ENCODE measurements around the gene CSTB.
A peak's percentile ranks its signal among the peaks of the same experiment; 100 is the strongest.

Gene CSTB

DNA sequence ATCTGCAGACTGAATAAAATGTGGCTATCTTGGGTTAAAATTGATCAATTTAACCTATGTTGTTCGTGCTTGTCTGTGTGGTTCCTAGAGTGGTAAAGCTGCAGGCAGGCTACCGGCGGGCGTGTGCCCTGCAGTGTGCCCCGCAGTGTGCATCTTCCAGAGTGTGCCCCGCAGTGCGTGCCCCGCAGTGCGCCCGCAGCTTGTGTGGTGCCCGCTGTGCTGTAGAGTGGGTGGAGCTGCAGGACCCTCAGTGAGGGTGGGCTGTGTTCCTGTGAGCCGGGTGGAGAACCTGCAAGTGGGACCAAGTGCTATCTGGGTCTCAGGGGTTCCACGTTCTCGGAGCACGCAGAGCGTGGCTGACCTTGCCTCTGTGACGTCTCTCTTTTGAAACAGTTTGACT lies 24.0 kb upstream of the CSTB start:
- H3K4me3 ChIP-seq (ENCODE audit: low read depth, low read length), result peak overlapping the region; percentile 25
- no peak overlapping the region for H2BK120ac ChIP-seq (ENCODE audit: insufficient read depth, low read length, poor library complexity)
- no peaks in the 10 kb centered on the region for H3K4me1 ChIP-seq (ENCODE audit: control insufficient read depth in 1 of 2, insufficient read depth in 2 of 2, low read length in 2 of 2)
- no peaks in the 10 kb centered on the region for H3K79me1 ChIP-seq (ENCODE audit: low read length)
- H4K12ac ChIP-seq (ENCODE audit: low read depth, low read length), result no peak overlapping the region
- no peak overlapping the region for H3K4me2 ChIP-seq (ENCODE audit: low read length)
- H3K9ac ChIP-seq (ENCODE audit: low read length), result no peak overlapping the region
- no peak overlapping the region for H2AFZ ChIP-seq (ENCODE audit: insufficient read depth, low read length, poor library complexity)
- no peaks in the 10 kb centered on the region for H3K27me3 ChIP-seq (ENCODE audit: insufficient read depth, low read length)
- H3K18ac ChIP-seq (ENCODE audit: low read length), result no peak overlapping the region
- peaks cover 2% of the 10 kb centered on the region for H3K9me3 ChIP-seq (ENCODE audit: insufficient read depth, low read depth, low read length)
- no peak overlapping the region for H3K4ac ChIP-seq (ENCODE audit: low read depth, low read length)
- H3K79me2 ChIP-seq (ENCODE audit: control insufficient read depth, insufficient read depth, low read length, poor library complexity), result no peaks in the 10 kb centered on the region
- no peak overlapping the region for H3K23ac ChIP-seq (ENCODE audit: low read length)
- H2AK5ac ChIP-seq (ENCODE audit: low read length), result no peak overlapping the region
- no peak overlapping the region for H2BK12ac ChIP-seq (ENCODE audit: low read length)
- H2BK5ac ChIP-seq (ENCODE audit: low read depth, low read length, poor library complexity), result no peak overlapping the region
- no CpG with 5 or more reads among the region's 17 CpGs for WGBS (ENCODE audit: extremely low coverage, insufficient coverage, insufficient read length)
- H3K36me3 ChIP-seq (ENCODE audit: control insufficient read depth in 1 of 2, insufficient read depth in 2 of 2, low read length in 2 of 2), result peaks cover 87 to 91% of the 10 kb centered on the region in 2 experiments
- DNase-seq, result no peak
- H4K91ac ChIP-seq (ENCODE audit: low read depth, low read length), result no peak overlapping the region
- no peak overlapping the region for H3K27ac ChIP-seq (ENCODE audit: low read depth, low read length)
- no peak overlapping the region for H3K14ac ChIP-seq (ENCODE audit: low read length)
- no peak overlapping the region for H4K8ac ChIP-seq (ENCODE audit: low read depth, low read length)

DNA sequence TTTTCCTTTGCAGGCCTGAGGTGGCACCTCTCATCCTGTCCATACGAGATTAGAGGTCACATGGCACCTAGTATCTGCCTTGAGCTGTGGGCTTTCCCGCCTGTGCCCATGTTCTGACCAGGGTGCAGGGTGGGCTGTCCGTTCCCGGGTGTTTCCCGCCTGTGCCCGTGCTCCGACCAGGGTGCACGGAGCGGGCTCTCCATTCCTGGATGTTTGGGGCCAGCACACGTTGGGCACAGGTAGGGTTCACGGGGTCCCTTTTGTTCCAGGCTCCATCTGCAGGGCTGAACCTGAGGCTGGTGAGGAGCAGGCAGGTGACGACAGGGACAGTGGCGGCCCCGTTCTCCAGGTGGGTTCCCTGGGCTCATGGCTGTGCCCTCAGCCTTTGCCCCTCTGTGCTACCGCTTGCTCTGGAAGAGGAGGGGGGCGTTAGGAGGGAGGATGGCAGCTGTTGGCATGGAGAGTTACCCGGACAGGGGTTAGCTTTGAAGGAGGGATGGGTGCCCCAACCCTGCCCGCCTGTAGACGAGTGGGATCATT lies 23.3 kb upstream of the CSTB start:
- no peak for DNase-seq
- Histone ChIP-seq H3K23ac (ENCODE audit: low read length) (no peak overlapping the region), H2BK120ac (ENCODE audit: insufficient read depth, low read length, poor library complexity) (no peak overlapping the region), H2BK5ac (ENCODE audit: low read depth, low read length, poor library complexity) (no peak overlapping the region), H2BK12ac (ENCODE audit: low read length) (no peak overlapping the region), H3K14ac (ENCODE audit: low read length) (no peak overlapping the region), H3K79me2 (ENCODE audit: control insufficient read depth, insufficient read depth, low read length, poor library complexity) (no peaks in the 10 kb centered on the region), H3K18ac (ENCODE audit: low read length) (no peak overlapping the region), H4K91ac (ENCODE audit: low read depth, low read length) (no peak overlapping the region), H3K27ac (ENCODE audit: low read depth, low read length) (no peak overlapping the region), H3K79me1 (ENCODE audit: low read length) (no peaks in the 10 kb centered on the region), H4K8ac (ENCODE audit: low read depth, low read length) (no peak overlapping the region), H3K4ac (ENCODE audit: low read depth, low read length) (no peak overlapping the region), H3K9me3 (ENCODE audit: insufficient read depth, low read depth, low read length) (peaks cover 2% of the 10 kb centered on the region), H4K12ac (ENCODE audit: low read depth, low read length) (no peak overlapping the region), H3K9ac (ENCODE audit: low read length) (no peak overlapping the region), H3K4me1 (ENCODE audit: control insufficient read depth in 1 of 2, insufficient read depth in 2 of 2, low read length in 2 of 2) (no peaks in the 10 kb centered on the region), H3K4me2 (ENCODE audit: low read length) (no peak overlapping the region), H2AK5ac (ENCODE audit: low read length) (no peak overlapping the region), H3K4me3 (ENCODE audit: low read depth, low read length) (no peak overlapping the region), H2AFZ (ENCODE audit: insufficient read depth, low read length, poor library complexity) (no peak overlapping the region), H3K36me3 (ENCODE audit: control insufficient read depth in 1 of 2, insufficient read depth in 2 of 2, low read length in 2 of 2) (peaks cover 90 to 94% of the 10 kb centered on the region in 2 experiments), H3K27me3 (ENCODE audit: insufficient read depth, low read length) (no peaks in the 10 kb centered on the region)
- no CpG with 5 or more reads among the region's 19 CpGs for WGBS (ENCODE audit: extremely low coverage, insufficient coverage, insufficient read length)

DNA sequence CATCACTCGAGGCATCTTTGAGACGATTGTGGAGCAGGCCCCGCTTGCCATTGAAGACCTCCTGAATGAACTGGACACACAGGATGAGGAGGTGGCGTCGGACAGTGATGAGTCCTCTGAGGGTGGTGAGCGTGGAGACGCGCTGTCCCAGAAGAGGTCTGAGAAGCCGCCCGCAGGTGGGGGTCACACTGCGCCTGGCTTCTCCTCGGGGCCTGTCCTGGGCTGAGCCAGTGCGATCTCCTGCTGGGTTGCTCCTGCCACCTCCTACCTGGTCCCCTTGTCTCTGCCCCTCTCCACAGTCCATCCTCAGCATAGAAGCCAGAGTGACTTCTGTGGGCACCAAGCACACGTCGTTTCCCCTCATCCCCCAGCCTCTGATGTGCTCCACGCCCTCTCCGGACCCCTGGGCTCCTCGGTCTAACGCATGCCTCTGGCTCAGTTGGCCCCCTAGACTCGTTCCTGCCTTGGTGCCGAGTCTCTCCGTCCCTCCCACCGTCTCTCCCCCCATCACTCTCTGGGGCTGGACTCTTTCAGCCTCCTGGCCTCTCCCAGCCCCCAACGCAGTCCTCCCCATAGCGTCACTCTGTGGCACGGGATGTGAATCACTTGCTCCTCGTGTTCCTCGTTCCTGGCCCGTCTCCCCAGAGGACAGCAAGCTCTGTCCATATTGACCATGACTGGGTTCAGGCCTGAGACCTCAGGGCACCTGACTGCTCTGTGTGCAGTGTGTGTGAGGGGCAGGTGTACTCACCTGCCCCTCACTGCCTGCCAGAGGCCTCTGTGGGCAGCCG lies 22.0 kb upstream of the CSTB start:
- H3K18ac ChIP-seq (ENCODE audit: low read length), result no peak overlapping the region

DNA sequence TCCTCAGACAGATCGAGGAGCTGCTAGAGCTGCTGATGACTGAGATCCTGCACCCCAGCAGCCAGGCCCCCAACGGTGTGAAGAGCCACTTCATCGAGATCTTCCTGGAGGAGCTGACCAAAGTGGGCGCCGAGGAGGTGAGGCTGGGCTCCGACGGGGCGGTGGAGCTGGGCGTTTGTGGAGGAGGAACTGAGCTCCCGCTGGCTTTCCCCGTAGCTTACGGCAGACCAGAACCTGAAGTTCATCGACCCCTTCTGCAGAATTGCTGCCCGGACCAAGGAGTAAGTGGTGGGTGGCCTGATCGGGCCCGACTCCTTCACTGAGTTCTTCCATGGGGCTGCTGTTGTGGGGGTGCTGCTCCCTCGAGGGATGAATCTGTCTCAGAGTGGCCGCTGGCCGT lies 21.3 kb upstream of the CSTB start:
- H4K91ac ChIP-seq (ENCODE audit: low read depth, low read length), result no peak overlapping the region

More for the DNA sequence above, 22.0 kb upstream of the CSTB start:
- Histone ChIP-seq H3K27me3 (ENCODE audit: insufficient read depth, low read length) (no peaks in the 10 kb centered on the region), H3K79me2 (ENCODE audit: control insufficient read depth, insufficient read depth, low read length, poor library complexity) (no peaks in the 10 kb centered on the region), H2BK5ac (ENCODE audit: low read depth, low read length, poor library complexity) (no peak overlapping the region), H3K4ac (ENCODE audit: low read depth, low read length) (no peak overlapping the region), H3K79me1 (ENCODE audit: low read length) (no peaks in the 10 kb centered on the region), H4K8ac (ENCODE audit: low read depth, low read length) (no peak overlapping the region), H3K9ac (ENCODE audit: low read length) (no peak overlapping the region), H3K36me3 (ENCODE audit: control insufficient read depth in 1 of 2, insufficient read depth in 2 of 2, low read length in 2 of 2) (peaks cover 89 to 95% of the 10 kb centered on the region in 2 experiments), H2AK5ac (ENCODE audit: low read length) (no peak overlapping the region), H4K91ac (ENCODE audit: low read depth, low read length) (no peak overlapping the region), H4K12ac (ENCODE audit: low read depth, low read length) (no peak overlapping the region), H3K4me3 (ENCODE audit: low read depth, low read length) (no peak overlapping the region), H2BK12ac (ENCODE audit: low read length) (no peak overlapping the region), H3K27ac (ENCODE audit: low read depth, low read length) (no peak overlapping the region), H2BK120ac (ENCODE audit: insufficient read depth, low read length, poor library complexity) (no peak overlapping the region), H3K14ac (ENCODE audit: low read length) (no peak overlapping the region), H3K4me1 (ENCODE audit: control insufficient read depth in 1 of 2, insufficient read depth in 2 of 2, low read length in 2 of 2) (no peaks in the 10 kb centered on the region), H3K4me2 (ENCODE audit: low read length) (no peak overlapping the region), H3K23ac (ENCODE audit: low read length) (no peak overlapping the region), H2AFZ (ENCODE audit: insufficient read depth, low read length, poor library complexity) (no peak overlapping the region), H3K9me3 (ENCODE audit: insufficient read depth, low read depth, low read length) (peaks cover 2% of the 10 kb centered on the region)
- WGBS (ENCODE audit: extremely low coverage, insufficient coverage, insufficient read length), result no CpG with 5 or more reads among the region's 30 CpGs
- DNase-seq, result no peak

More for the DNA sequence above, 21.3 kb upstream of the CSTB start:
- no peak overlapping the region for H3K9ac ChIP-seq (ENCODE audit: low read length)
- WGBS (ENCODE audit: extremely low coverage, insufficient coverage, insufficient read length), result no CpG with 5 or more reads among the region's 19 CpGs
- no peak overlapping the region for H2BK5ac ChIP-seq (ENCODE audit: low read depth, low read length, poor library complexity)
- H2AFZ ChIP-seq (ENCODE audit: insufficient read depth, low read length, poor library complexity), result no peak overlapping the region
- H3K36me3 ChIP-seq (ENCODE audit: control insufficient read depth in 1 of 2, insufficient read depth in 2 of 2, low read length in 2 of 2), result peaks cover 88 to 95% of the 10 kb centered on the region in 2 experiments
- no peak overlapping the region for H3K23ac ChIP-seq (ENCODE audit: low read length)
- H2BK120ac ChIP-seq (ENCODE audit: insufficient read depth, low read length, poor library complexity), result no peak overlapping the region
- H3K79me1 ChIP-seq (ENCODE audit: low read length), result no peaks in the 10 kb centered on the region
- H2BK12ac ChIP-seq (ENCODE audit: low read length), result no peak overlapping the region
- H3K9me3 ChIP-seq (ENCODE audit: insufficient read depth, low read depth, low read length), result no peaks in the 10 kb centered on the region
- no peak overlapping the region for H3K4me2 ChIP-seq (ENCODE audit: low read length)
- no peak overlapping the region for H3K14ac ChIP-seq (ENCODE audit: low read length)
- no peak overlapping the region for H4K8ac ChIP-seq (ENCODE audit: low read depth, low read length)
- no peak overlapping the region for H2AK5ac ChIP-seq (ENCODE audit: low read length)
- no peak overlapping the region for H3K4ac ChIP-seq (ENCODE audit: low read depth, low read length)
- no peak for DNase-seq
- H3K79me2 ChIP-seq (ENCODE audit: control insufficient read depth, insufficient read depth, low read length, poor library complexity), result no peaks in the 10 kb centered on the region
- H3K4me3 ChIP-seq (ENCODE audit: low read depth, low read length), result no peak overlapping the region
- no peak overlapping the region for H4K12ac ChIP-seq (ENCODE audit: low read depth, low read length)
- H3K18ac ChIP-seq (ENCODE audit: low read length), result no peak overlapping the region
- no peaks in the 10 kb centered on the region for H3K27me3 ChIP-seq (ENCODE audit: insufficient read depth, low read length)
- no peak overlapping the region for H3K27ac ChIP-seq (ENCODE audit: low read depth, low read length)
- H3K4me1 ChIP-seq (ENCODE audit: control insufficient read depth in 1 of 2, insufficient read depth in 2 of 2, low read length in 2 of 2), result no peaks in the 10 kb centered on the region

All from trophoblast cell (in vitro differentiated cells and primary cell).